K562 (cell line): ENCODE results near the gene DDX50. TPM values are rescaled to one million over a fixed set of nuclear protein-coding genes. Genes with fewer than 3 reads are reported as not detected.
A peak's percentile ranks its signal among the peaks of the same experiment; 100 is the strongest.

Source experiments
- ATF4 ChIP-seq: fragments of 450-650 bp; formaldehyde crosslinking; IDR thresholded peaks from 2 replicates; pipeline ENCODE4 v1.4.0; 2022; ENCODE audit warnings: mild to moderate bottlenecking, moderate library complexity
- BRF1 ChIP-seq: IDR thresholded peaks from 3 replicates; pipeline ENCODE4 v1.6.1; 2011; ENCODE audit warnings: borderline replicate concordance, mild to moderate bottlenecking; ENCODE audit not compliant: insufficient read length; ENCODE audit errors: extremely low read depth
- CBX5 ChIP-seq: IDR thresholded peaks from 2 replicates; pipeline ENCODE4 v1.6.1; 2014; ENCODE audit warnings: low read depth, borderline replicate concordance
- COPS2 ChIP-seq: fragments of 450-650 bp; conservative IDR thresholded peaks from 2 replicates; pipeline ENCODE4 v1.6.1; 2016; ENCODE audit warnings: mild to moderate bottlenecking, moderate library complexity
- CXXC5 ChIP-seq: fragments of 250-450 bp; sonication (Bioruptor Pico); IDR thresholded peaks from 2 replicates; pipeline ENCODE4 v1.8.0; 2022; ENCODE audit warnings: inconsistent platforms, mild to moderate bottlenecking, moderate library complexity
- ERF ChIP-seq: fragments of 450-650 bp; formaldehyde crosslinking; IDR thresholded peaks from 2 replicates; pipeline ENCODE4 v1.4.0; 2020; ENCODE audit warnings: mild to moderate bottlenecking, mixed read lengths
- MYBL2 ChIP-seq, 2 experiments: fragments of 450-650 bp in 1 of 2; sonication (generic) in 1 of 2; formaldehyde crosslinking in 1 of 2; IDR thresholded peaks; 2 replicates each; pipeline versions ENCODE4 v1.6.1 to v1.8.1; 2017 to 2022; ENCODE audit warnings: borderline replicate concordance in 1 of 2, inconsistent platforms in 1 of 2, low read depth in 1 of 2, mild to moderate bottlenecking in 1 of 2, missing genetic modification reagents in 1 of 2, moderate library complexity in 1 of 2
- MYNN ChIP-seq, 2 experiments: sonication (generic); formaldehyde crosslinking in 1 of 2; IDR thresholded peaks; 2 replicates each; pipeline versions ENCODE4 v1.5.0 to v1.6.1; 2016 to 2020; ENCODE audit warnings: antibody characterized with exemption in 1 of 2, missing genetic modification reagents in 1 of 2
- NCOA1 ChIP-seq: fragments of 450-650 bp; IDR thresholded peaks from 2 replicates; pipeline ENCODE4 v1.6.1; 2016; ENCODE audit warnings: low read depth
- NKRF ChIP-seq: fragments of 450-650 bp; IDR thresholded peaks from 2 replicates; pipeline ENCODE4 v1.6.1; 2016; ENCODE audit warnings: borderline replicate concordance
- NR3C1 ChIP-seq: sonication (generic); formaldehyde crosslinking; IDR thresholded peaks from 2 replicates; pipeline ENCODE4 v1.8.1; 2022; ENCODE audit warnings: missing genetic modification reagents
- PCBP2 ChIP-seq: fragments of 200-400 bp; formaldehyde crosslinking; IDR thresholded peaks from 2 replicates; pipeline ENCODE4 v1.6.1; 2018; ENCODE audit warnings: low read length, low read depth, mild to moderate bottlenecking, moderate library complexity; ENCODE audit not compliant: poor library complexity, severe bottlenecking
- PYGO2 ChIP-seq: fragments of 450-650 bp; IDR thresholded peaks from 2 replicates; pipeline ENCODE4 v1.6.1; 2016; ENCODE audit warnings: mild to moderate bottlenecking, missing genetic modification characterization, moderate library complexity, missing compliant biosample characterization
- SAP30 ChIP-seq: fragments of 200-600 bp; sonication (generic); IDR thresholded peaks from 2 replicates; pipeline ENCODE4 v1.6.1; 2012; ENCODE audit warnings: borderline replicate concordance, low read depth, mild to moderate bottlenecking, moderate library complexity, low read length, control low read depth, inconsistent platforms; ENCODE audit not compliant: insufficient read depth, poor library complexity, severe bottlenecking
- SRSF9 ChIP-seq: fragments of 200-400 bp; formaldehyde crosslinking; IDR thresholded peaks from 2 replicates; pipeline ENCODE4 v1.6.1; 2017; ENCODE audit warnings: low read depth, low read length, borderline replicate concordance
- TAF1 ChIP-seq: IDR thresholded peaks from 2 replicates; pipeline ENCODE4 v1.6.1; 2011; ENCODE audit warnings: mild to moderate bottlenecking, low read length, moderate library complexity; ENCODE audit not compliant: insufficient read depth, control insufficient read depth, severe bottlenecking; ENCODE audit errors: extremely low read depth
- THRAP3 ChIP-seq: fragments of 450-650 bp; IDR thresholded peaks from 2 replicates; pipeline ENCODE4 v1.6.1; 2016; ENCODE audit warnings: mild to moderate bottlenecking, inconsistent platforms, borderline replicate concordance
- ZBTB7A ChIP-seq: IDR thresholded peaks from 2 replicates; pipeline ENCODE4 v1.6.1; 2011; ENCODE audit warnings: low read depth, mild to moderate bottlenecking, low read length, moderate library complexity, borderline replicate concordance; ENCODE audit not compliant: control insufficient read depth
- ZNF354B ChIP-seq: fragments of 250-450 bp; sonication (Bioruptor Pico); IDR thresholded peaks from 2 replicates; pipeline ENCODE4 v1.4.0; 2020
- ZNF445 ChIP-seq: fragments of 250-450 bp; sonication (Bioruptor Pico); IDR thresholded peaks from 2 replicates; pipeline ENCODE4 v1.4.0; 2020; ENCODE audit warnings: low read depth, mild to moderate bottlenecking, moderate library complexity
- ZNF699 ChIP-seq: fragments of 250-450 bp; sonication (Bioruptor Pico); IDR thresholded peaks from 2 replicates; pipeline ENCODE4 v1.8.0; 2021; ENCODE audit warnings: mild to moderate bottlenecking, moderate library complexity; ENCODE audit not compliant: insufficient replicate concordance
- ZNF77 ChIP-seq: fragments of 250-450 bp; sonication (Bioruptor Pico); IDR thresholded peaks from 2 replicates; pipeline ENCODE4 v1.5.0; 2020
- polyA plus RNA-seq, 8 experiments: library from polyadenylated mRNA; depleted of rRNA in 4 of 8; stranded (reverse) in 5 of 8; unstranded in 3 of 8; fragments of >200 nt; fragmentation: Nextera tagmentation in 2 of 8; fragmentation: Illumina TruSeq in 1 of 8; extraction: Ambion mirVana in 2 of 8; extraction: Trizol in 1 of 8; gene quantifications; 2 replicates each; pipeline versions ENCODE4 v1.2.1 to v1.2.3, GENCODE V29; 2011 to 2014; ENCODE audit warnings: inconsistent platforms in 1 of 8, missing spikeins in 1 of 8
- total RNA-seq, 7 experiments: library from RNA; depleted of rRNA in 6 of 7; stranded (reverse); fragments of >200 nt in 6 of 7; fragmentation: Illumina TruSeq in 2 of 7; extraction: Trizol in 2 of 7; gene quantifications; 2 replicates each; pipeline versions ENCODE4 v1.2.1 to v1.2.3, GENCODE V29; 2011 to 2021; ENCODE audit warnings: low replicate concordance in 1 of 7
- TF ChIP-seq, protein P1 (sequence below): fragments of 450-650 bp; formaldehyde crosslinking; IDR thresholded peaks from 2 replicates; pipeline ENCODE4 v1.4.0; 2022; ENCODE audit warnings: missing genetic modification characterization

Gene DDX50
- total and polyA plus RNA-seq, 9 of the 15 experiments (the other 6 are each of a cell fraction or from before 2014, with no cell fraction given), result 36.7 to 86.8 (median 57.4) TPM

DNA sequence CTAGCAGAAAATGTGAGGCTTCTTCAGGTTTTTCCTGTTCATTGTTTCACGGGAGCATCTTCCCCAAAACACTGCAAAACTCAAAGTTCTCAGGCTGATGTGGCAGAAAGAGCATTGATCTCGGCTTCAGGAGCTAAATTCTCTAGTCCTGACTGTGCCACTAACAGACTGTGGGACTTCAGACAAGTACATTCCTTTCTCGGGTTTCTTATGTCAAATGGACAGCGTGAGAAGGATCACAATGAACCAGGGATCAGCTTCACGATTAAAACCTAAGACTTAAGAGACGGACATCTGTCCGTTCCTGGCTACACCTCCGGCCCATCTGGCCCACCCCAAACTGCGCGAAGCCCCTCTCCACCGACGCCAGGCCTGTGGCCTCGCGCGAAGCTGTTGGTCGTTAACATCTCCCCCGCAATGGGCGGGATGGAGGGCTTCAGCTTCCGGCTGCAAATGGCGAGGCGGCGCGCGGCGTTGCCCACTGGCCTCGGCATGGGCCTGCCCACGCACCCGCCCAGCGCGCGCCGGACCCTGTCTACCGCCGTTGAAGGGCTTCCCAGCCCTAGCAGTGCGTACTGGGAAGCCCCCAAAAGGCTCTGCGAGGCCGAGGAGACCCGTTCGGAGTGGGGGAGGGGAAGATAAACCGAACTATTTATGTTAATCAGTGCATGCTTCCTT lies 549 bp upstream of the DDX50 start (continued):
- TF ChIP-seq ZBTB7A (peak; percentile 88), ZNF77 (no peak), ZNF699 (CRISPR knock-in tag) (no peak), MYBL2 (IDR thresholded peaks at IDR 0.05; ENCODE audit: low read depth) (0 out of 2 replicates have a peak, but pooled peaks have one; percentile 45), MYBL2 (CRISPR knock-in tag; IDR thresholded peaks at IDR 0.05; ENCODE audit: borderline replicate concordance) (no peak), CBX5 (0 out of 2 replicates have a peak, but pooled peaks have one; percentile 10), PYGO2 (no peak), CXXC5 (no peak; the same call in 1 of the 2 replicates), NCOA1 (peak; percentile 60; the same call in 1 of the 2 replicates), THRAP3 (0 out of 2 replicates have a peak, but pooled peaks have one; percentile 47), NKRF (0 out of 2 replicates have a peak, but pooled peaks have one; percentile 21), COPS2 (no peak), ZNF354B (CRISPR knock-in tag) (0 out of 2 replicates have a peak, but pooled peaks have one; percentile 7), SAP30 (no peak), PCBP2 (no peak), ERF (CRISPR knock-in tag) (peak; percentile 58; the same call in 1 of the 2 replicates), BRF1 (no peak), ZNF445 (no peak), MYNN (IDR thresholded peaks at IDR 0.05) (no peak), MYNN (CRISPR knock-in tag; IDR thresholded peaks at IDR 0.05) (no peak), TAF1 (peak; percentile 96), NR3C1 (CRISPR knock-in tag) (no peak; the same call in 1 of the 2 replicates), SRSF9 (no peak), ATF4 (CRISPR knock-in tag) (peak; percentile 49; the same call in 1 of the 2 replicates)
- TF ChIP-seq, protein P1, sequence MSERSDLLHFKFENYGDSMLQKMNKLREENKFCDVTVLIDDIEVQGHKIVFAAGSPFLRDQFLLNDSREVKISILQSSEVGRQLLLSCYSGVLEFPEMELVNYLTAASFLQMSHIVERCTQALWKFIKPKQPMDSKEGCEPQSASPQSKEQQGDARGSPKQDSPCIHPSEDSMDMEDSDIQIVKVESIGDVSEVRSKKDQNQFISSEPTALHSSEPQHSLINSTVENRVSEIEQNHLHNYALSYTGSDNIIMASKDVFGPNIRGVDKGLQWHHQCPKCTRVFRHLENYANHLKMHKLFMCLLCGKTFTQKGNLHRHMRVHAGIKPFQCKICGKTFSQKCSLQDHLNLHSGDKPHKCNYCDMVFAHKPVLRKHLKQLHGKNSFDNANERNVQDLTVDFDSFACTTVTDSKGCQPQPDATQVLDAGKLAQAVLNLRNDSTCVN (CRISPR knock-in tag), result no peak
